ENCODE results near the gene TBCK. TPM values are rescaled to one million over a fixed set of nuclear protein-coding genes. Genes with fewer than 3 reads are reported as not detected.

The TBCK gene
- total RNA-seq, 1 experiment from 2014 or later, result 25.5 TPM

- Histone ChIP-seq H3K36me3 (ENCODE audit: insufficient read depth, low read length, poor library complexity, severe bottlenecking) (no peaks in the 10 kb centered on the region), H3K27ac (ENCODE audit: low read depth, low read length, poor library complexity, severe bottlenecking) (no peak overlapping the region), H3K9me3 (ENCODE audit: low read depth, low read length, poor library complexity, severe bottlenecking) (no peaks in the 10 kb centered on the region), H3K4me1 (ENCODE audit: insufficient read depth, low read length, poor library complexity, severe bottlenecking) (peaks cover 15% of the 10 kb centered on the region), H3K27me3 (replicated peaks; ENCODE audit: insufficient read depth, low read depth, low read length, poor library complexity) (no peaks in the 10 kb centered on the region), H3K4me3 (ENCODE audit: low read depth, low read length, poor library complexity, severe bottlenecking) (no peak overlapping the region)
- BruUV-seq (replicated peaks), result no TSS peak
- intact Hi-C loops (cut with micrococcal nuclease; ENCODE audit: unreplicated experiment), result loop anchor here (10.0 kb wide), 1 partner anchor 553 kb away; no protein-coding TSS in a partner anchor
- ChIA-PET CTCF (no interaction called here), POLR2A (ENCODE audit: low non-redundant PET) (no interaction called here)
- TF ChIP-seq EZH2 (IDR thresholded peaks at IDR 0.05; ENCODE audit: borderline replicate concordance, low read depth, low read length, poor library complexity, severe bottlenecking), result no peak
- TF ChIP-seq CTCF (conservative IDR thresholded peaks at IDR 0.05; ENCODE audit: low read depth, low read length), result no peak
- no peak for DNase-seq (ENCODE audit: low spot score)
Measured at GRCh38 chr4:106261980-106262379, 54.0 kb downstream of the TBCK start.

- Histone ChIP-seq H3K27me3 (replicated peaks; ENCODE audit: insufficient read depth, low read depth, low read length, poor library complexity) (no peaks in the 10 kb centered on the region), H3K27ac (ENCODE audit: low read depth, low read length, poor library complexity, severe bottlenecking) (no peak overlapping the region), H3K36me3 (ENCODE audit: insufficient read depth, low read length, poor library complexity, severe bottlenecking) (no peaks in the 10 kb centered on the region), H3K9me3 (ENCODE audit: low read depth, low read length, poor library complexity, severe bottlenecking) (no peaks in the 10 kb centered on the region), H3K4me3 (ENCODE audit: low read depth, low read length, poor library complexity, severe bottlenecking) (no peak overlapping the region), H3K4me1 (ENCODE audit: insufficient read depth, low read length, poor library complexity, severe bottlenecking) (peaks cover 6% of the 10 kb centered on the region)
- ChIA-PET CTCF (no interaction called here), POLR2A (ENCODE audit: low non-redundant PET) (no interaction called here)
- TF ChIP-seq EZH2 (IDR thresholded peaks at IDR 0.05; ENCODE audit: borderline replicate concordance, low read depth, low read length, poor library complexity, severe bottlenecking), result no peak
- no peak for TF ChIP-seq CTCF (conservative IDR thresholded peaks at IDR 0.05; ENCODE audit: low read depth, low read length)
- DNase-seq (ENCODE audit: low spot score), result no peak
- intact Hi-C loops (cut with micrococcal nuclease; ENCODE audit: unreplicated experiment), result no loop called here
- no TSS peak for BruUV-seq (replicated peaks)
Measured at GRCh38 chr4:106258145-106259045, 57.6 kb downstream of the TBCK start.

GRCh38 chr4:106256190-106256589, 59.8 kb downstream of the TBCK start:
- intact Hi-C loops (cut with micrococcal nuclease; ENCODE audit: unreplicated experiment), result no loop called here
- no peak overlapping the region for H3K4me3 ChIP-seq (ENCODE audit: low read depth, low read length, poor library complexity, severe bottlenecking)
- no peaks in the 10 kb centered on the region for H3K36me3 ChIP-seq (ENCODE audit: insufficient read depth, low read length, poor library complexity, severe bottlenecking)
- H3K4me1 ChIP-seq (ENCODE audit: insufficient read depth, low read length, poor library complexity, severe bottlenecking), result peaks cover 1% of the 10 kb centered on the region
- CTCF ChIA-PET, result no interaction called here
- no peaks in the 10 kb centered on the region for H3K27me3 ChIP-seq (replicated peaks; ENCODE audit: insufficient read depth, low read depth, low read length, poor library complexity)
- no peaks in the 10 kb centered on the region for H3K9me3 ChIP-seq (ENCODE audit: low read depth, low read length, poor library complexity, severe bottlenecking)
- no peak for TF ChIP-seq EZH2 (IDR thresholded peaks at IDR 0.05; ENCODE audit: borderline replicate concordance, low read depth, low read length, poor library complexity, severe bottlenecking)
- no peak for TF ChIP-seq CTCF (conservative IDR thresholded peaks at IDR 0.05; ENCODE audit: low read depth, low read length)
- H3K27ac ChIP-seq (ENCODE audit: low read depth, low read length, poor library complexity, severe bottlenecking), result no peak overlapping the region
- DNase-seq (ENCODE audit: low spot score), result no peak
- POLR2A ChIA-PET (ENCODE audit: low non-redundant PET), result no interaction called here
- no TSS peak for BruUV-seq (replicated peaks)

Data from A673 (cell line).